H1 (cell line): ENCODE results near the gene PRKN. TPM values are rescaled to one million over a fixed set of nuclear protein-coding genes. Genes with fewer than 3 reads are reported as not detected.

ENCODE experiments used
- CTCF ChIA-PET: fragments of 300-600 bp; sonication (Branson Sonifier 250); formaldehyde crosslinking; loops from one replicate; lab custom pipeline; 2021; ENCODE audit not compliant: partially characterized antibody; lab: Charles Lee
- POLR2A ChIA-PET: fragments of 300-600 bp; sonication (Branson Sonifier 250); formaldehyde crosslinking; loops from one replicate; lab custom pipeline; 2021; ENCODE audit warnings: inconsistent platforms; ENCODE audit not compliant: partially characterized antibody; lab: Charles Lee
- DNase-seq, 2 experiments: peaks; one replicate each; pipeline versions ENCODE4 v3.0.0 to v3.0.0-alpha.2; 2010 to 2022; ENCODE audit warnings: low spot score in 2 of 2, low read depth in 1 of 2, mixed read lengths in 1 of 2
- FAIRE-seq: peaks from 2 replicates; lab custom pipeline; 2011; peaks lifted over from hg19 to GRCh38; lab: Jason Lieb, UNC
- H2AFZ ChIP-seq: 2 replicates; pipeline ENCODE4 v1.8.1; 2012; ENCODE audit warnings: low read length, inconsistent platforms
- H2AK5ac ChIP-seq: 2 replicates; pipeline ENCODE4 v1.6.1; 2013; ENCODE audit warnings: low read depth, low read length
- H2BK120ac ChIP-seq: replicated peaks from 2 replicates; pipeline ENCODE3; 2013; ENCODE audit warnings: low read depth, low read length, inconsistent platforms
- H2BK12ac ChIP-seq: 2 replicates; pipeline ENCODE4 v1.6.1; 2013; ENCODE audit warnings: low read depth, low read length
- H2BK15ac ChIP-seq: 2 replicates; pipeline ENCODE4 v1.6.1; 2013; ENCODE audit warnings: low read length
- H2BK20ac ChIP-seq: 2 replicates; pipeline ENCODE4 v1.6.1; 2013; ENCODE audit warnings: low read length
- H2BK5ac ChIP-seq: 2 replicates; pipeline ENCODE4 v1.6.1; 2013; ENCODE audit warnings: low read depth, low read length
- H3K14ac ChIP-seq: 2 replicates; pipeline ENCODE4 v1.6.1; 2013; ENCODE audit warnings: inconsistent platforms; ENCODE audit not compliant: insufficient read length
- H3K18ac ChIP-seq: 2 replicates; pipeline ENCODE4 v1.6.1; 2013; ENCODE audit warnings: low read length; ENCODE audit errors: extremely low read depth
- H3K23ac ChIP-seq: 2 replicates; pipeline ENCODE4 v1.6.1; 2013; ENCODE audit warnings: inconsistent platforms; ENCODE audit not compliant: insufficient read length
- H3K23me2 ChIP-seq: 2 replicates; pipeline ENCODE4 v1.6.1; 2013; ENCODE audit warnings: low read depth, low read length
- H3K27ac ChIP-seq: 2 replicates; pipeline ENCODE4 v1.6.1; 2011; ENCODE audit warnings: low read depth, low read length, inconsistent platforms
- H3K27me3 ChIP-seq, 4 experiments: replicated peaks in 1 of 4; 1 replicate in 1 of 4; 2 replicates in 3 of 4; pipeline versions ENCODE4 v1.6.1 to v1.8.1; 2011 to 2013; ENCODE audit warnings: low read length in 3 of 4, mild to moderate bottlenecking in 3 of 4, inconsistent platforms in 2 of 4, mixed read lengths in 2 of 4, moderate library complexity in 1 of 4; ENCODE audit not compliant: control insufficient read depth in 3 of 4, insufficient read depth in 3 of 4; ENCODE audit errors: extremely low read depth in 1 of 4
- H3K36me3 ChIP-seq, 4 experiments: 2 replicates each; pipeline versions ENCODE4 v1.6.1 to v1.8.1; 2011 to 2013; ENCODE audit warnings: mild to moderate bottlenecking in 4 of 4, low read length in 3 of 4, moderate library complexity in 2 of 4, control low read depth in 1 of 4, inconsistent platforms in 1 of 4; ENCODE audit not compliant: insufficient read depth in 4 of 4, control insufficient read depth in 2 of 4
- H3K4ac ChIP-seq: replicated peaks from 2 replicates; pipeline ENCODE3; 2013; ENCODE audit warnings: low read length, low read depth, mixed read lengths, inconsistent platforms; ENCODE audit not compliant: insufficient read length
- H3K4me1 ChIP-seq, 4 experiments: replicated peaks in 1 of 4; 1 replicate in 1 of 4; 2 replicates in 3 of 4; pipeline versions ENCODE4 v1.6.1 to v1.8.1; 2011 to 2013; ENCODE audit warnings: low read length in 3 of 4, inconsistent platforms in 2 of 4, mixed read lengths in 1 of 4; ENCODE audit not compliant: insufficient read depth in 4 of 4, control insufficient read depth in 3 of 4
- H3K4me2 ChIP-seq, 2 experiments: 2 replicates each; pipeline versions ENCODE4 v1.6.1 to v1.8.1; 2011 to 2013; ENCODE audit warnings: low read depth in 2 of 2, low read length in 2 of 2, control low read depth in 1 of 2, inconsistent platforms in 1 of 2, mild to moderate bottlenecking in 1 of 2; ENCODE audit not compliant: insufficient read depth in 1 of 2
- H3K4me3 ChIP-seq, 4 experiments: fragments of 200-600, 300-600 bp in 1 of 4; sonication (generic), shearing (Covaris generic), sonication (Bioruptor Twin) in 1 of 4; 2 replicates each; pipeline versions ENCODE4 v1.5.1 to v1.8.1; 2011 to 2016; ENCODE audit warnings: low read length in 4 of 4, low read depth in 3 of 4, control low read depth in 2 of 4, inconsistent platforms in 2 of 4, mild to moderate bottlenecking in 2 of 4, mixed read lengths in 1 of 4, moderate library complexity in 1 of 4; ENCODE audit not compliant: insufficient read depth in 2 of 4; ENCODE audit errors: extremely low read depth in 1 of 4
- H3K56ac ChIP-seq: replicated peaks from 2 replicates; pipeline ENCODE3; 2013; ENCODE audit warnings: low read depth, mild to moderate bottlenecking, mixed read lengths, low read length, inconsistent platforms; ENCODE audit not compliant: insufficient read length
- H3K79me1 ChIP-seq: 2 replicates; pipeline ENCODE4 v1.6.1; 2013; ENCODE audit warnings: low read depth, low read length, control low read depth
- H3K79me2 ChIP-seq, 2 experiments: 2 replicates each; pipeline versions ENCODE4 v1.6.1 to v1.8.1; 2012 to 2013; ENCODE audit warnings: low read length in 2 of 2, mild to moderate bottlenecking in 2 of 2, inconsistent platforms in 1 of 2; ENCODE audit not compliant: insufficient read depth in 2 of 2, control insufficient read depth in 1 of 2
- H3K9ac ChIP-seq, 4 experiments: replicated peaks in 1 of 4; 1 replicate in 1 of 4; 2 replicates in 3 of 4; pipeline versions ENCODE4 v1.6.1 to v1.8.1; 2011 to 2013; ENCODE audit warnings: low read depth in 3 of 4, low read length in 3 of 4, control low read depth in 2 of 4, mild to moderate bottlenecking in 2 of 4, moderate library complexity in 2 of 4, inconsistent platforms in 1 of 4; ENCODE audit errors: extremely low read depth in 1 of 4
- H3K9me3 ChIP-seq, 2 experiments: 2 replicates each; pipeline versions ENCODE4 v1.6.1 to v1.8.1; 2012 to 2013; ENCODE audit warnings: mild to moderate bottlenecking in 2 of 2, moderate library complexity in 2 of 2, control low read depth in 1 of 2, inconsistent platforms in 1 of 2, low read depth in 1 of 2, low read length in 1 of 2, mixed read lengths in 1 of 2; ENCODE audit not compliant: insufficient read depth in 2 of 2
- H4K20me1 ChIP-seq, 2 experiments: replicated peaks in 1 of 2; 2 replicates each; pipeline versions ENCODE3 to v1.8.1; 2011 to 2013; ENCODE audit warnings: inconsistent platforms in 2 of 2, low read length in 2 of 2, mild to moderate bottlenecking in 1 of 2; ENCODE audit not compliant: insufficient read depth in 2 of 2, control insufficient read depth in 1 of 2
- H4K5ac ChIP-seq: 2 replicates; pipeline ENCODE4 v1.6.1; 2013; ENCODE audit warnings: low read length, low read depth, mixed read lengths, inconsistent platforms; ENCODE audit not compliant: insufficient read length
- H4K8ac ChIP-seq: 2 replicates; pipeline ENCODE4 v1.8.0; 2013; ENCODE audit warnings: mild to moderate bottlenecking, moderate library complexity, low read length, inconsistent platforms; ENCODE audit not compliant: insufficient read depth; ENCODE audit errors: extremely low read depth
- H4K91ac ChIP-seq: replicated peaks from 2 replicates; pipeline ENCODE3; 2013; ENCODE audit warnings: low read length, mixed read lengths, inconsistent platforms; ENCODE audit not compliant: insufficient read length
- ATF3 ChIP-seq: IDR thresholded peaks from 2 replicates; pipeline ENCODE4 v1.6.1; 2011; ENCODE audit warnings: low read depth, mild to moderate bottlenecking, low read length; ENCODE audit not compliant: insufficient read depth
- BACH1 ChIP-seq: IDR thresholded peaks from 2 replicates; pipeline ENCODE4 v1.6.1; 2012; ENCODE audit warnings: low read length, improper control_type of control experiment
- EP300 ChIP-seq, 2 experiments: IDR thresholded peaks; 1 replicate in 1 of 2; 2 replicates in 1 of 2; pipeline ENCODE4 v1.6.1; 2011 to 2012; ENCODE audit warnings: low read depth in 2 of 2, low read length in 2 of 2, mild to moderate bottlenecking in 2 of 2, borderline replicate concordance in 1 of 2, inconsistent platforms in 1 of 2, moderate library complexity in 1 of 2
- EZH2 ChIP-seq: fragments of 200-600 bp; sonication (generic); IDR thresholded peaks from 2 replicates; pipeline ENCODE4 v1.7.1; 2012; ENCODE audit warnings: low read depth, mild to moderate bottlenecking, moderate library complexity, low read length, inconsistent platforms; ENCODE audit not compliant: severe bottlenecking
- GABPA ChIP-seq: IDR thresholded peaks from 2 replicates; pipeline ENCODE4 v1.6.1; 2011; ENCODE audit warnings: mild to moderate bottlenecking, low read length, moderate library complexity, borderline replicate concordance; ENCODE audit not compliant: insufficient read depth
- KDM1A ChIP-seq: fragments of 200-600, 300-600 bp; sonication (generic); IDR thresholded peaks from 2 replicates; pipeline ENCODE4 v1.7.1; 2016; ENCODE audit warnings: mild to moderate bottlenecking, low read length, borderline replicate concordance
- MAFK ChIP-seq: IDR thresholded peaks from 2 replicates; pipeline ENCODE4 v1.6.1; 2012; ENCODE audit warnings: low read depth, mild to moderate bottlenecking, improper control_type of control experiment, low read length
- NRF1 ChIP-seq: IDR thresholded peaks from 2 replicates; pipeline ENCODE4 v1.6.1; 2011; ENCODE audit warnings: mild to moderate bottlenecking, low read depth, low read length, improper control_type of control experiment
- RNF2 ChIP-seq: fragments of 200-900, 300-1000 bp; sonication (generic); IDR thresholded peaks from 2 replicates; pipeline ENCODE4 v1.7.1; 2016; ENCODE audit warnings: borderline replicate concordance, low read depth, mild to moderate bottlenecking, antibody characterized with exemption, low read length; ENCODE audit not compliant: poor library complexity, severe bottlenecking; ENCODE audit errors: missing control alignments
- SIN3A ChIP-seq, 2 experiments: IDR thresholded peaks in 1 of 2; conservative IDR thresholded peaks in 1 of 2; 2 replicates each; pipeline ENCODE4 v1.6.1; 2011 to 2012; ENCODE audit warnings: low read length in 2 of 2, improper control_type of control experiment in 1 of 2, low read depth in 1 of 2, mild to moderate bottlenecking in 1 of 2
- SP1 ChIP-seq: IDR thresholded peaks from 2 replicates; pipeline ENCODE4 v1.6.1; 2011; ENCODE audit warnings: low read depth, low read length
- SUZ12 ChIP-seq: fragments of 200-600 bp; sonication (generic); IDR thresholded peaks from 2 replicates; pipeline ENCODE4 v1.6.1; 2012; ENCODE audit warnings: mild to moderate bottlenecking, inconsistent platforms, low read length, moderate library complexity, mixed read lengths
- TBP ChIP-seq: IDR thresholded peaks from 2 replicates; pipeline ENCODE4 v1.6.1; 2011; ENCODE audit warnings: low read depth, low read length, improper control_type of control experiment
- whole genome bisulfite sequencing, 2 experiments: shearing (Covaris generic) in 1 of 2; methylation state at CpG; one replicate each; pipeline versions ENCODE4 v1.1.6 to v1.1.7; 2013 to 2015; ENCODE audit warnings: low lambda C conversion rate in 2 of 2, mixed read lengths in 2 of 2, inconsistent platforms in 1 of 2, low coverage in 1 of 2, missing lambda C conversion rate in 1 of 2; ENCODE audit not compliant: insufficient replicate concordance in 2 of 2, insufficient coverage in 1 of 2, insufficient read length in 1 of 2; ENCODE audit errors: extremely low coverage in 1 of 2, missing lambda C conversion rate in 1 of 2; 5-methylcytosine and 5-hydroxymethylcytosine counted together
- polyA plus RNA-seq, 7 experiments: library from polyadenylated mRNA; depleted of rRNA in 3 of 7; stranded (reverse) in 5 of 7; unstranded in 2 of 7; fragments of >200 nt in 5 of 7; fragments of 200-250 nt in 2 of 7; gene quantifications; 1 replicate in 5 of 7; 2 replicates in 1 of 7; 4 replicates in 1 of 7; pipeline versions ENCODE4 v1.2.1 to v1.2.3, GENCODE V29; 2011 to 2013; ENCODE audit warnings: missing spikeins in 2 of 7, mixed read lengths in 2 of 7
- total RNA-seq: library from RNA; stranded (reverse); fragmentation: NEBNext Ultra II Directional; extraction: Animal tissue kit (Norgen Biotek cat#: 25700); gene quantifications from 2 replicates; pipeline ENCODE4 v1.2.1, GENCODE V29; 2021

Gene PRKN
- total and polyA plus RNA-seq, 2 of the 8 experiments (the other 6 are each of a cell fraction or from before 2014, with no cell fraction given), result 0.13 to 0.29 TPM

- ChIA-PET POLR2A (no interaction called here), CTCF (interaction anchor here (0.7 to 1.2 kb wide), 3 partner anchors 8 to 47 kb away, joined by 3 to 5 read pairs (median 3); no protein-coding TSS in a partner anchor)
- Histone ChIP-seq H2AK5ac (no peak overlapping the region), H3K18ac (no peak overlapping the region), H3K27ac (no peak overlapping the region), H3K9me3 (no peaks in the 10 kb centered on the region), H2BK120ac (no peak overlapping the region), H3K4me2 (no peak overlapping the region), H3K9ac (no peak overlapping the region), H3K14ac (no peak overlapping the region), H3K4ac (no peak overlapping the region), H4K91ac (no peak overlapping the region), H3K79me2 (no peaks in the 10 kb centered on the region), H4K5ac (no peak overlapping the region), H3K4me3 (no peak overlapping the region), H2BK20ac (no peak overlapping the region), H4K8ac (no peak overlapping the region), H2BK12ac (no peak overlapping the region), H2AFZ (no peak overlapping the region), H3K56ac (no peak overlapping the region), H3K79me1 (no peaks in the 10 kb centered on the region), H2BK15ac (no peak overlapping the region), H2BK5ac (no peak overlapping the region), H3K23ac (no peak overlapping the region), H3K36me3 (no peaks in the 10 kb centered on the region), H4K20me1 (no peaks in the 10 kb centered on the region), H3K4me1 (0 out of 7 replicates have a peak, but pooled peaks cover 0 to 1% (median 0%) of the 10 kb centered on the region in 4 experiments), H3K23me2 (no peaks in the 10 kb centered on the region), H3K27me3 (0 out of 7 replicates have a peak, but pooled peaks cover 0 to 2% (median 0%) of the 10 kb centered on the region in 4 experiments)
- DNase-seq (no peak), FAIRE-seq (no peak)
- WGBS, 2 experiments, result 87% methylated on average over 3 of the region's 3 CpGs; no CpG with 5 or more reads in 1 of the 2 experiments
- no peak for TF ChIP-seq NRF1
- TF ChIP-seq EZH2, result no peak
- TF ChIP-seq EP300 (IDR thresholded peaks at IDR 0.05; ENCODE audit: borderline replicate concordance in 1 of 2, low read depth in 2 of 2, low read length in 2 of 2), result no peak
- TF ChIP-seq MAFK, result no peak
- no peak for TF ChIP-seq ATF3
- TF ChIP-seq SIN3A (conservative IDR thresholded peaks at IDR 0.05 in 1 of 2, IDR thresholded peaks at IDR 0.05 in 1 of 2; ENCODE audit: low read depth in 1 of 2, low read length in 2 of 2), result no peak
- no peak for TF ChIP-seq GABPA
- TF ChIP-seq BACH1, result no peak
- TF ChIP-seq KDM1A, result no peak
- no peak for TF ChIP-seq SUZ12
- TF ChIP-seq RNF2, result no peak
- TF ChIP-seq SP1, result no peak
- TF ChIP-seq TBP, result no peak
Measured at GRCh38 chr6:161449521-161449920, 1278.0 kb downstream of the PRKN start.
